ENCODE data around the gene SLC25A26.

SLC25A26 gene

GRCh38 chr3:66265649-66266048, 44.8 kb downstream of the SLC25A26 start:
- Histone ChIP-seq H3K36me3 (ENCODE audit: control insufficient read depth in 4 of 4, insufficient read depth in 4 of 4, low read length in 3 of 4) (peaks cover 0 to 17% (median 8%) of the 10 kb centered on the region in 4 experiments), H3K9me3 (ENCODE audit: control extremely low read depth in 1 of 5, control insufficient read depth in 4 of 5, insufficient read depth in 2 of 5, low read depth in 1 of 5, low read length in 4 of 5) (no peaks in the 10 kb centered on the region), H3K4me3 (ENCODE audit: control insufficient read depth in 1 of 7, extremely low read depth in 1 of 7, insufficient read depth in 4 of 7, low read depth in 2 of 7, low read length in 6 of 7) (no peak overlapping the region), H3K27me3 (replicated peaks in 2 of 5; ENCODE audit: control insufficient read depth in 4 of 5, insufficient read depth in 5 of 5, low read length in 4 of 5) (no peaks in the 10 kb centered on the region), H3K27ac (ENCODE audit: insufficient read depth in 1 of 2, low read depth in 1 of 2, low read length in 2 of 2, poor library complexity in 1 of 2, severe bottlenecking in 2 of 2) (no peak overlapping the region), H3K4me1 (ENCODE audit: control extremely low read depth in 1 of 4, control insufficient read depth in 4 of 4, insufficient read depth in 4 of 4, low read length in 3 of 4) (no peaks in the 10 kb centered on the region)
- DNase-seq = no peak
- WGBS (ENCODE audit: insufficient coverage) = 100% methylated on average over 1 of the region's 2 CpGs
- POLR2A ChIA-PET = no interaction called here
- CTCF ChIA-PET = interaction anchor here (1.9 kb wide), 1 partner anchor 12 kb away, joined by 5 read pairs; no protein-coding TSS in a partner anchor

GRCh38 chr3:66266551-66266950, 45.8 kb downstream of the SLC25A26 start:
- ChIA-PET POLR2A (no interaction called here), CTCF (interaction anchor here (1.9 kb wide), 1 partner anchor 13 kb away, joined by 5 read pairs; no protein-coding TSS in a partner anchor)
- no peak overlapping the region for H3K27ac ChIP-seq (ENCODE audit: insufficient read depth in 1 of 2, low read depth in 1 of 2, low read length in 2 of 2, poor library complexity in 1 of 2, severe bottlenecking in 2 of 2)

GRCh38 chr3:66267031-66267430, 46.2 kb downstream of the SLC25A26 start:
- H3K27me3 ChIP-seq (replicated peaks in 2 of 5; ENCODE audit: control insufficient read depth in 4 of 5, insufficient read depth in 5 of 5, low read length in 4 of 5) = no peaks in the 10 kb centered on the region
- POLR2A ChIA-PET = no interaction called here
- H3K4me3 ChIP-seq (ENCODE audit: control insufficient read depth in 1 of 7, extremely low read depth in 1 of 7, insufficient read depth in 4 of 7, low read depth in 2 of 7, low read length in 6 of 7) = no peak overlapping the region
- H3K9me3 ChIP-seq (ENCODE audit: control extremely low read depth in 1 of 5, control insufficient read depth in 4 of 5, insufficient read depth in 2 of 5, low read depth in 1 of 5, low read length in 4 of 5) = no peaks in the 10 kb centered on the region
- CTCF ChIA-PET = interaction anchor here (3.7 kb wide), 1 partner anchor 555 kb away, joined by 11 read pairs; no protein-coding TSS in a partner anchor
- peaks cover 0 to 17% (median 7%) of the 10 kb centered on the region in 4 experiments for H3K36me3 ChIP-seq (ENCODE audit: control insufficient read depth in 4 of 4, insufficient read depth in 4 of 4, low read length in 3 of 4)
- DNase-seq = peak in 1 of 3 donors; percentile 7
- no peak overlapping the region for H3K27ac ChIP-seq (ENCODE audit: insufficient read depth in 1 of 2, low read depth in 1 of 2, low read length in 2 of 2, poor library complexity in 1 of 2, severe bottlenecking in 2 of 2)
- 89% methylated on average over 4 of the region's 4 CpGs for WGBS (ENCODE audit: insufficient coverage)
- no peaks in the 10 kb centered on the region for H3K4me1 ChIP-seq (ENCODE audit: control extremely low read depth in 1 of 4, control insufficient read depth in 4 of 4, insufficient read depth in 4 of 4, low read length in 3 of 4)

More at GRCh38 chr3:66266551-66266950, 45.8 kb downstream of the SLC25A26 start:
- peaks cover 0 to 17% (median 7%) of the 10 kb centered on the region in 4 experiments for H3K36me3 ChIP-seq (ENCODE audit: control insufficient read depth in 4 of 4, insufficient read depth in 4 of 4, low read length in 3 of 4)
- H3K4me1 ChIP-seq (ENCODE audit: control extremely low read depth in 1 of 4, control insufficient read depth in 4 of 4, insufficient read depth in 4 of 4, low read length in 3 of 4) = no peaks in the 10 kb centered on the region
- H3K27me3 ChIP-seq (replicated peaks in 2 of 5; ENCODE audit: control insufficient read depth in 4 of 5, insufficient read depth in 5 of 5, low read length in 4 of 5) = no peaks in the 10 kb centered on the region
- H3K4me3 ChIP-seq (ENCODE audit: control insufficient read depth in 1 of 7, extremely low read depth in 1 of 7, insufficient read depth in 4 of 7, low read depth in 2 of 7, low read length in 6 of 7) = no peak overlapping the region
- H3K9me3 ChIP-seq (ENCODE audit: control extremely low read depth in 1 of 5, control insufficient read depth in 4 of 5, insufficient read depth in 2 of 5, low read depth in 1 of 5, low read length in 4 of 5) = no peaks in the 10 kb centered on the region
- DNase-seq = no peak

- Histone ChIP-seq H3K4me1 (ENCODE audit: control extremely low read depth in 1 of 4, control insufficient read depth in 4 of 4, insufficient read depth in 4 of 4, low read length in 3 of 4) (no peaks in the 10 kb centered on the region), H3K27ac (ENCODE audit: insufficient read depth in 1 of 2, low read depth in 1 of 2, low read length in 2 of 2, poor library complexity in 1 of 2, severe bottlenecking in 2 of 2) (no peak overlapping the region), H3K4me3 (ENCODE audit: control insufficient read depth in 1 of 7, extremely low read depth in 1 of 7, insufficient read depth in 4 of 7, low read depth in 2 of 7, low read length in 6 of 7) (no peak overlapping the region), H3K27me3 (replicated peaks in 2 of 5; ENCODE audit: control insufficient read depth in 4 of 5, insufficient read depth in 5 of 5, low read length in 4 of 5) (no peaks in the 10 kb centered on the region), H3K36me3 (ENCODE audit: control insufficient read depth in 4 of 4, insufficient read depth in 4 of 4, low read length in 3 of 4) (peaks cover 0 to 17% (median 7%) of the 10 kb centered on the region in 4 experiments), H3K9me3 (ENCODE audit: control extremely low read depth in 1 of 5, control insufficient read depth in 4 of 5, insufficient read depth in 2 of 5, low read depth in 1 of 5, low read length in 4 of 5) (no peaks in the 10 kb centered on the region)
- no CpG with 5 or more reads among the region's 5 CpGs for WGBS (ENCODE audit: insufficient coverage)
- POLR2A ChIA-PET = no interaction called here
- CTCF ChIA-PET = interaction anchor here (3.7 kb wide), 1 partner anchor 555 kb away, joined by 11 read pairs; no protein-coding TSS in a partner anchor
- DNase-seq = no peak
Observed at GRCh38 chr3:66267906-66268305, 47.1 kb downstream of the SLC25A26 start.

GRCh38 chr3:66268864-66269263, 48.1 kb downstream of the SLC25A26 start:
- no peak overlapping the region for H3K27ac ChIP-seq (ENCODE audit: insufficient read depth in 1 of 2, low read depth in 1 of 2, low read length in 2 of 2, poor library complexity in 1 of 2, severe bottlenecking in 2 of 2)
- H3K36me3 ChIP-seq (ENCODE audit: control insufficient read depth in 4 of 4, insufficient read depth in 4 of 4, low read length in 3 of 4) = peaks cover 0 to 16% (median 7%) of the 10 kb centered on the region in 4 experiments
- no peak for DNase-seq
- 100% methylated on average over 2 of the region's 4 CpGs for WGBS (ENCODE audit: insufficient coverage)
- no peaks in the 10 kb centered on the region for H3K4me1 ChIP-seq (ENCODE audit: control extremely low read depth in 1 of 4, control insufficient read depth in 4 of 4, insufficient read depth in 4 of 4, low read length in 3 of 4)
- ChIA-PET CTCF (interaction anchor here (3.7 kb wide), 1 partner anchor 554 kb away, joined by 11 read pairs; no protein-coding TSS in a partner anchor), POLR2A (no interaction called here)
- no peaks in the 10 kb centered on the region for H3K9me3 ChIP-seq (ENCODE audit: control extremely low read depth in 1 of 5, control insufficient read depth in 4 of 5, insufficient read depth in 2 of 5, low read depth in 1 of 5, low read length in 4 of 5)
- H3K4me3 ChIP-seq (ENCODE audit: control insufficient read depth in 1 of 7, extremely low read depth in 1 of 7, insufficient read depth in 4 of 7, low read depth in 2 of 7, low read length in 6 of 7) = no peak overlapping the region
- no peaks in the 10 kb centered on the region for H3K27me3 ChIP-seq (replicated peaks in 2 of 5; ENCODE audit: control insufficient read depth in 4 of 5, insufficient read depth in 5 of 5, low read length in 4 of 5)

GRCh38 chr3:66269411-66269810, 48.6 kb downstream of the SLC25A26 start:
- Histone ChIP-seq H3K9me3 (ENCODE audit: control extremely low read depth in 1 of 5, control insufficient read depth in 4 of 5, insufficient read depth in 2 of 5, low read depth in 1 of 5, low read length in 4 of 5) (no peaks in the 10 kb centered on the region), H3K4me3 (ENCODE audit: control insufficient read depth in 1 of 7, extremely low read depth in 1 of 7, insufficient read depth in 4 of 7, low read depth in 2 of 7, low read length in 6 of 7) (no peak overlapping the region), H3K36me3 (ENCODE audit: control insufficient read depth in 4 of 4, insufficient read depth in 4 of 4, low read length in 3 of 4) (peaks cover 0 to 12% (median 5%) of the 10 kb centered on the region in 4 experiments), H3K4me1 (ENCODE audit: control extremely low read depth in 1 of 4, control insufficient read depth in 4 of 4, insufficient read depth in 4 of 4, low read length in 3 of 4) (no peaks in the 10 kb centered on the region), H3K27ac (ENCODE audit: insufficient read depth in 1 of 2, low read depth in 1 of 2, low read length in 2 of 2, poor library complexity in 1 of 2, severe bottlenecking in 2 of 2) (no peak overlapping the region), H3K27me3 (replicated peaks in 2 of 5; ENCODE audit: control insufficient read depth in 4 of 5, insufficient read depth in 5 of 5, low read length in 4 of 5) (no peaks in the 10 kb centered on the region)
- no peak for DNase-seq
- ChIA-PET CTCF (interaction anchor here (1.3 to 3.7 kb wide), 2 partner anchors 30 to 553 kb away, joined by 3 to 11 read pairs; no protein-coding TSS in a partner anchor), POLR2A (no interaction called here)
- no CpG with 5 or more reads among the region's 1 CpG for WGBS (ENCODE audit: insufficient coverage)

GRCh38 chr3:66270288-66270687, 49.5 kb downstream of the SLC25A26 start:
- Histone ChIP-seq H3K36me3 (ENCODE audit: control insufficient read depth in 4 of 4, insufficient read depth in 4 of 4, low read length in 3 of 4) (peaks cover 0 to 7% (median 3%) of the 10 kb centered on the region in 4 experiments), H3K27ac (ENCODE audit: insufficient read depth in 1 of 2, low read depth in 1 of 2, low read length in 2 of 2, poor library complexity in 1 of 2, severe bottlenecking in 2 of 2) (no peak overlapping the region), H3K27me3 (replicated peaks in 2 of 5; ENCODE audit: control insufficient read depth in 4 of 5, insufficient read depth in 5 of 5, low read length in 4 of 5) (no peaks in the 10 kb centered on the region), H3K4me3 (ENCODE audit: control insufficient read depth in 1 of 7, extremely low read depth in 1 of 7, insufficient read depth in 4 of 7, low read depth in 2 of 7, low read length in 6 of 7) (no peak overlapping the region), H3K9me3 (ENCODE audit: control extremely low read depth in 1 of 5, control insufficient read depth in 4 of 5, insufficient read depth in 2 of 5, low read depth in 1 of 5, low read length in 4 of 5) (no peaks in the 10 kb centered on the region), H3K4me1 (ENCODE audit: control extremely low read depth in 1 of 4, control insufficient read depth in 4 of 4, insufficient read depth in 4 of 4, low read length in 3 of 4) (no peaks in the 10 kb centered on the region)
- ChIA-PET POLR2A (no interaction called here), CTCF (interaction anchor here (1.3 to 3.7 kb wide), 2 partner anchors 31 to 552 kb away, joined by 3 to 11 read pairs; no protein-coding TSS in a partner anchor)
- no peak for DNase-seq
- WGBS (ENCODE audit: insufficient coverage) = no CpG with 5 or more reads among the region's 1 CpG

Measured in common myeloid progenitor, CD34-positive (primary cell).